HEK293 (cell line): ENCODE results near the gene KARS1.

ENCODE experiments used
- CTCF ChIA-PET: fragments of 350-600 bp; formaldehyde crosslinking; extraction: SDS; loops from one replicate; lab custom pipeline; 2021; ENCODE audit warnings: antibody characterized with exemption; lab: Yijun Ruan, JAX
- POLR2A ChIA-PET: fragments of 300-600 bp; formaldehyde crosslinking; extraction: SDS; loops from one replicate; lab custom pipeline; 2020; ENCODE audit warnings: antibody characterized with exemption, inconsistent platforms; lab: Yijun Ruan, JAX
- H3K27ac ChIP-seq: fragments of 200-500 bp; sonication (Bioruptor generic); 2 replicates; pipeline ENCODE4 v1.5.1; 2014; ENCODE audit warnings: low read depth, low read length, control low read depth, inconsistent platforms; ENCODE audit errors: extremely low read depth
- H3K36me3 ChIP-seq, 2 experiments: fragments of 200-500 bp in 1 of 2; sonication (Bioruptor generic) in 1 of 2; 1 replicate in 1 of 2; 2 replicates in 1 of 2; pipeline ENCODE4 v1.5.1; 2014 to 2017; ENCODE audit warnings: inconsistent platforms in 2 of 2, low read length in 2 of 2; ENCODE audit not compliant: control insufficient read depth in 2 of 2, insufficient read depth in 1 of 2
- H3K4me1 ChIP-seq: fragments of 200-500 bp; sonication (Bioruptor generic); 2 replicates; pipeline ENCODE4 v1.5.1; 2014; ENCODE audit warnings: mild to moderate bottlenecking, low read length, inconsistent platforms; ENCODE audit not compliant: control insufficient read depth, insufficient read depth
- H3K4me3 ChIP-seq: 2 replicates; pipeline ENCODE4 v1.5.1; 2011; ENCODE audit warnings: low read depth, mild to moderate bottlenecking, control low read depth, low read length, moderate library complexity
- H3K9me3 ChIP-seq: fragments of 200-500 bp; sonication (Bioruptor generic); 2 replicates; pipeline ENCODE4 v1.5.1; 2014; ENCODE audit warnings: low read depth, low read length, inconsistent platforms; ENCODE audit not compliant: control insufficient read depth, insufficient read depth
- INSM2 ChIP-seq: fragments of 450-650 bp; formaldehyde crosslinking; IDR thresholded peaks from 2 replicates; pipeline ENCODE4 v1.5.1; 2016; ENCODE audit warnings: missing biosample characterization, missing genetic modification characterization
- KLF16 ChIP-seq: fragments of 450-650 bp; formaldehyde crosslinking; IDR thresholded peaks from 2 replicates; pipeline ENCODE4 v1.5.1; 2017; ENCODE audit warnings: missing biosample characterization, missing genetic modification characterization
- ZBTB11 ChIP-seq: fragments of 450-650 bp; formaldehyde crosslinking; conservative IDR thresholded peaks from 2 replicates; pipeline ENCODE4 v1.5.1; 2016; ENCODE audit warnings: low read depth, missing biosample characterization, missing genetic modification characterization
- ZNF221 ChIP-seq: fragments of 450-650 bp; formaldehyde crosslinking; IDR thresholded peaks from 2 replicates; pipeline ENCODE4 v1.5.1; 2017; ENCODE audit warnings: missing biosample characterization, missing genetic modification characterization, borderline replicate concordance
- ZNF302 ChIP-seq: fragments of 450-650 bp; formaldehyde crosslinking; IDR thresholded peaks from 2 replicates; pipeline ENCODE4 v1.5.1; 2016; ENCODE audit warnings: missing biosample characterization, missing genetic modification characterization, low read depth
- ZNF341 ChIP-seq: fragments of 450-650 bp; formaldehyde crosslinking; IDR thresholded peaks from 2 replicates; pipeline ENCODE4; 2016; ENCODE audit warnings: low read depth, missing biosample characterization, missing genetic modification characterization
- ZNF513 ChIP-seq: fragments of 450-650 bp; IDR thresholded peaks from 2 replicates; pipeline ENCODE4 v1.5.1; 2018; ENCODE audit warnings: missing biosample characterization, missing genetic modification characterization
- ZNF585B ChIP-seq: fragments of 450-650 bp; formaldehyde crosslinking; IDR thresholded peaks from 2 replicates; pipeline ENCODE4 v1.5.1; 2016; ENCODE audit warnings: missing biosample characterization, missing genetic modification characterization
- ZNF747 ChIP-seq: fragments of 450-650 bp; formaldehyde crosslinking; IDR thresholded peaks from 2 replicates; pipeline ENCODE4 v1.5.1; 2016; ENCODE audit warnings: missing biosample characterization, missing genetic modification characterization
- ZNF785 ChIP-seq: fragments of 450-650 bp; formaldehyde crosslinking; IDR thresholded peaks from 2 replicates; pipeline ENCODE4 v1.5.1; 2016; ENCODE audit warnings: missing biosample characterization, missing genetic modification characterization
- TF ChIP-seq, protein P1 (sequence below): fragments of 450-650 bp; formaldehyde crosslinking; optimal IDR thresholded peaks from 2 replicates; pipeline ENCODE3; 2016; ENCODE audit warnings: missing biosample characterization, mild to moderate bottlenecking, missing genetic modification characterization
- TF ChIP-seq, protein P2 (sequence below): fragments of 450-650 bp; formaldehyde crosslinking; IDR thresholded peaks from 2 replicates; pipeline ENCODE4 v1.5.1; 2016; ENCODE audit warnings: missing biosample characterization, missing genetic modification characterization

KARS1 gene

GRCh38 chr16:75603241-75603640, 44.2 kb downstream of the KARS1 start:
- H3K36me3 ChIP-seq: peaks cover 30 to 84% of the 10 kb centered on the region in 2 experiments

More at GRCh38 chr16:75603241-75603640, 44.2 kb downstream of the KARS1 start:
- Histone ChIP-seq H3K4me1 (no peaks in the 10 kb centered on the region), H3K27ac (no peak overlapping the region), H3K4me3 (no peak overlapping the region), H3K9me3 (no peaks in the 10 kb centered on the region)
- CTCF ChIA-PET: interaction anchor here (1.1 kb wide), 1 partner anchor 17 kb away, joined by 3 read pairs; no protein-coding TSS in a partner anchor
- POLR2A ChIA-PET: no interaction called here
- TF ChIP-seq, protein P1, sequence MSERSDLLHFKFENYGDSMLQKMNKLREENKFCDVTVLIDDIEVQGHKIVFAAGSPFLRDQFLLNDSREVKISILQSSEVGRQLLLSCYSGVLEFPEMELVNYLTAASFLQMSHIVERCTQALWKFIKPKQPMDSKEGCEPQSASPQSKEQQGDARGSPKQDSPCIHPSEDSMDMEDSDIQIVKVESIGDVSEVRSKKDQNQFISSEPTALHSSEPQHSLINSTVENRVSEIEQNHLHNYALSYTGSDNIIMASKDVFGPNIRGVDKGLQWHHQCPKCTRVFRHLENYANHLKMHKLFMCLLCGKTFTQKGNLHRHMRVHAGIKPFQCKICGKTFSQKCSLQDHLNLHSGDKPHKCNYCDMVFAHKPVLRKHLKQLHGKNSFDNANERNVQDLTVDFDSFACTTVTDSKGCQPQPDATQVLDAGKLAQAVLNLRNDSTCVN: no peak
- TF ChIP-seq ZNF747 (no peak), ZBTB11 (tag by site-specific recombination) (no peak), ZNF585B (tag by site-specific recombination) (no peak), ZNF785 (tag by site-specific recombination) (no peak), ZNF221 (tag by site-specific recombination) (no peak), KLF16 (tag by site-specific recombination) (no peak), ZNF513 (tag by site-specific recombination) (no peak), ZNF302 (tag by site-specific recombination) (no peak), ZNF341 (tag by site-specific recombination) (no peak), INSM2 (no peak)
- TF ChIP-seq, protein P2, sequence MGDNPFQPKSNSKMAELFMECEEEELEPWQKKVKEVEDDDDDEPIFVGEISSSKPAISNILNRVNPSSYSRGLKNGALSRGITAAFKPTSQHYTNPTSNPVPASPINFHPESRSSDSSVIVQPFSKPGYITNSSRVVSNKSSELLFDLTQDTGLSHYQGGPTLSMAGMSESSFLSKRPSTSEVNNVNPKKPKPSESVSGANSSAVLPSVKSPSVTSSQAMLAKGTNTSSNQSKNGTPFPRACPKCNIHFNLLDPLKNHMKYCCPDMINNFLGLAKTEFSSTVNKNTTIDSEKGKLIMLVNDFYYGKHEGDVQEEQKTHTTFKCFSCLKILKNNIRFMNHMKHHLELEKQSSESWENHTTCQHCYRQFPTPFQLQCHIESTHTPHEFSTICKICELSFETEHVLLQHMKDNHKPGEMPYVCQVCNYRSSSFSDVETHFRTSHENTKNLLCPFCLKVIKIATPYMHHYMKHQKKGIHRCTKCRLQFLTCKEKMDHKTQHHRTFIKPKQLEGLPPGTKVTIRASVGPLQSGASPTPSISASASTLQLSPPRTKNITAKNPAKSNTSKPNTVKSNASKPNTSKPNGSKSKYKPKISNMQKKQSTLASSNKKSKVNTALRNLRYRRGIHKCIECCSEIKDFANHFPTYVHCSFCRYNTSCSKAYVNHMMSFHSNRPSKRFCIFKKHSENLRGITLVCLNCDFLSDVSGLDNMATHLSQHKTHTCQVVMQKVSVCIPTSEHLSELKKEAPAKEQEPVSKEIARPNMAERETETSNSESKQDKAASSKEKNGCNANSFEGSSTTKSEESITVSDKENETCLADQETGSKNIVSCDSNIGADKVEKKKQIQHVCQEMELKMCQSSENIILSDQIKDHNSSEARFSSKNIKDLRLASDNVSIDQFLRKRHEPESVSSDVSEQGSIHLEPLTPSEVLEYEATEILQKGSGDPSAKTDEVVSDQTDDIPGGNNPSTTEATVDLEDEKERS (tag by site-specific recombination): no peak
